ENCODE measurements around the gene FAM9A.
"Not testable (repeated sequence)": the region's sequence is repeated elsewhere in the genome, so short reads cannot be mapped to it uniquely, and the experiment has no call there.

GRCh38 chrX:8758706-8759105 lies 42.5 kb downstream of the FAM9A start:
- TF ChIP-seq POLR2A (IDR thresholded peaks at IDR 0.05; ENCODE audit: low read length); GATA1 (IDR thresholded peaks at IDR 0.05; ENCODE audit: low read depth, low read length): not testable (repeated sequence)
